NCI-H526 treated with DMSO at 0.1 percent for 48 hours (cell line): ENCODE measurements around the gene GUCY2C.
A peak's percentile ranks its signal among the peaks of the same experiment; 100 is the strongest.

Source experiments
- DNase-seq: peaks from one replicate; lab custom pipeline; 2025; lab: John Stamatoyannopoulos, UW

The GUCY2C gene

GRCh38 chr12:14681625-14682024 is 14.8 kb downstream of the GUCY2C start:
- no peak for DNase-seq

DNA sequence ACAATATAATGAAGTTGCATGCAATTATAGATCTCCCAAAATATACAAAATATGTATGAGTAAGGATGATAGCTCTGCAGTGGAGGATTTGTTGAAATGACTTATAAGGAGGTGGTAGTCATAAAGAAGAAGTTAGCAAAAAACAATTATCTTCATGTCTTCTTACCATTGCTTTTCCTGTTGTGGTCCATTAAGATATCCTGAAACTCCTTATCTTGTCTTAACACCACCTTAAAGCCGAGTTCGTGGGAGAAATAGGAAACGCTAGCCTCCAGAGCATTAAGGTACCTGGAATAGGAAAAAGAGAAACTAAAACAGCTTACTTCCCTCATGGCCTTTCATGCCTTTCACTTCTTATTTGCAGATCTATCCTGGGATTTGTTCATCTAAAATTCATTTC is 15.2 kb downstream of the GUCY2C start:
- no peak for DNase-seq

GRCh38 chr12:14678547-14679150 is 17.8 kb downstream of the GUCY2C start:
- no peak for DNase-seq

DNA sequence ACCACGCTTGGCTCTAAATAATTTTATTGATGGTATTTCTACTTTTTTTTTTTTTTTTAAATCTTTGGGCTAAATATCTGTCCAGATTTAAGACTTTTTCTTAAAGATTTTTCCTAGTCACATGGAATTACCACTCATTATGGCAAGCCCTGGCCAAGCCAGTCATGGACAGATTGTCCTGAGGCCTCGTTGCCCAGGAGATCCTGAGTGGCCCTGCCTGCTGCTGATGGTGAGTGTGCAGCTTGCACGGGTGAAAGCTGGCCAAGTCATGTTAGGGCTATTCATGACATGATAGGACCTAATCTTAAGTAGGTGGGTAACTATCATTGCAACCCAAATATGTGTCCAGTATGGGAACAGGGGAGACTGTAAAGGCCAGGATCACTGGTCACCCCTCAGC is 27.8 kb downstream of the GUCY2C start:
- no peak for DNase-seq

DNA sequence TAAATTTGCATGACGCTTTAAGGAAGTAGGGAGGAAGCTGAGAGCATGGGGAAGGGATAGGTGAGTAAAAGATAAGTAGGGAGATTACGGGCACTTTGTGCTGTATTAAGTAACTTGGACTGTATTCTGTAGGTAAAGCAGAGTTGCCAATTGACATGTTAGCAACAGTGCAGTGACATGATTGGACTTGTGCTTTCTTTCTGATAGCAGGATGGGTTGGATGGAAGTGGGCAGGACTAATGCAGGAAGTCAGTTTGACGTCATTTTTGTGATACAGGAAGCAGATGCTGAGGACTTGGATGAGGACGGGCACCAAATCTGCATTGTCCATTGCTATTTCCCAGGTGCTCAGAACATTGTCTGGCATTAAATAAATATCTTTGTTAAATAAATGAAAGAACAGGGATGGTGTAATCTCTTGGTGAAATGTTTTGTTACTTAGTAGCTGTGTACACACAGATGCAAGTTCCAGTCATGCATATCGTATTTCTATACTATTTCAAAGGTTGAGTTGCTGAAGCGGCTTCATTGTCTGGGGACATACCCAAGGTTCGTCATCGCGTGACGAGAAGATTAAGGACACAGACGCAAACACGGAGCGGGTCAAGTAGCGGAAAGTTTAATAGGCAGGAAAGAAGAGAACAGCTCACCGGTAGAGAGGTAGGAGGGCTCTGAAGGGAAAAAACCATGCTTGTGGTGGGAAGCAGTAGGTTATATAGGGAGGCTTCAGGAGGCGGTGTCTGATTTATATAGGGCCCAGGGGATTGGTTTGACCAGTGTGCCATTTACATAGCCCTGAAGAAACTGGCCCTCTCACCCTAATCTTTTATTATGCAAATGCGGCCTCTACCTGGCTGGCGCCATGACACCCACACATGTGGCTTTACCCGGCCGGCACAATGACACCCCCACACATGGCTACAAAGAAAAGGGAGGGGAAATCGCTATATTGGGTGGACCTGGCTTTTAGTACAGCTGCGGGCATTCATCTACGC is 30.7 kb downstream of the GUCY2C start:
- no peak for DNase-seq

GRCh38 chr12:14664434-14665023 is 31.9 kb downstream of the GUCY2C start:
- DNase-seq: peak; percentile 70

DNA sequence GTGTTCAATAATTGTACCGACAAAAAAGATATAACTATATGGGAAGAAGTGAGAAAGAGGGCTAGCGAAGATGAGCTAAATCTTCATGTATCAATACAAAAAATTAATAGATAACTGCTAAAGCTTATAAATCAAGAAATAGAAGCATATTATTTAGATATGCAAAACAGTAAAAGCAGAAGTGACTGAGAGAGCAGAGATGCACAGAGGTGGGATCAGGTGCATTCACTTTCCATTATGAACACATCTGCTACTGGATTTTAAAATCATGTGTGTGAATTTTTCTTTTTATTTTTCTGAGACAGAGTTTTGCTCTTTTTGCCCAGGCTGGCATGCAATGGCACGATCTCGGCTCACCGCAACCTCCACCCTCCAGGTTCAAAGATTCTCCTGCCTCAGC is 33.4 kb downstream of the GUCY2C start:
- peak; percentile 26 for DNase-seq

DNA sequence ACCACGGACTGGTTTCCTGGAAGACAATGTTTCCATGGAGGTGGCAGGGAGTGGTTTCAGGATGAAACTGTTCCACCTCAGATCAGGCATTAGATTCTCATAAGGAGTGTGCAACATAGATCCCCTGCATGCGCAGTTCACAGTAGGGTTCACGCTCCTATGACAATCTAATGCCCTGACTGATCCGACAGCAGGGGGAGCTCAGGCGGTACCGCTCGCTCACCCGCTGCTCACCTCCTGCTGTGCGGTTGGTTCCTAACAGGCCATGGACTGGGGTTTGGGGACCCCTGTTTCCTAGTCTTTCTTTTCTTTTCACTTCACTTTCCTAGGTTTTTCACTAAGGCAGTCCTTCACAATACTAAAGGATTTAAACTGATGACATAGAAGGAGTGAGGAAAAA is 39.6 kb downstream of the GUCY2C start:
- DNase-seq: no peak

- DNase-seq: no peak
These were observed 41.1 kb downstream of the GUCY2C start for GRCh38 chr12:14655284-14655683.

DNA sequence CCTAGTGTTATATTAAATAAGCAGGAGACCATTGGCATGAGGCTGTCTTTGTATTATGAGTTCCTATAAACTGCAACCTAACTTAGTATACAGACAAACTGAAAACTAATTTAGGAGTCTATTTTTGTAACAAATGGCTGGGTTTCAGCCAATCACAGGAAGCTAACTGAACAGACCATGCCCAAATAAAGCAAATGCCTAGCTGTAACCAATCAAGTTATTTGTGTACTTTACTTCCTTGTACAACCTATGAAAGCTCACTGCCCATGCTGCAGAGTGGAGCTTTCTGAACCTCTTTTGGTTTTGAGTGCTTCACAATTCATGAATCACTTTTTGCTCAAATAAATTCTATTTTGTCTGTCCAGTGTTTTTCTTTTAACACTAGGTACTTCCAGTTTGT is 41.6 kb downstream of the GUCY2C start:
- no peak for DNase-seq

DNA sequence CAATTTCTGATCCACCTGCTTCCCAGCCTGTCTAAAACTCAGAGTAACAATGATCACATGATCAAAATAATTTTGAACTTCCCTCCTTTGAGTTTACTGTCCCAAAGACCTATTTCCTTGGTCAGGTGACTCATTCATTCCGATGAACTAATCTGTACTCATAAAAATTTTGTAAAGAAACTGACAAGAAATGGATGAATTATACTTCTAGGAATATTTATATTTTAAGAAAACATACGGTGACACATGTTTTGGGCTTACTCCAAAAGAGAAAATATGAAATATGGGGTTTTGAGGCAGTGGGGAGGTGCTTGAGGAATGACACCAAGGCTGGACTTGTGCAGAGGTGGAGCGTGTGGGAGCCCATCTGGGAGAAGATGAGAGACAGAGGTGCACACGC is 42.0 kb downstream of the GUCY2C start:
- no peak for DNase-seq

GRCh38 chr12:14652483-14652882 is 43.9 kb downstream of the GUCY2C start:
- DNase-seq: no peak

GRCh38 chr12:14651371-14651770 is 45.0 kb downstream of the GUCY2C start:
- DNase-seq: no peak

DNA sequence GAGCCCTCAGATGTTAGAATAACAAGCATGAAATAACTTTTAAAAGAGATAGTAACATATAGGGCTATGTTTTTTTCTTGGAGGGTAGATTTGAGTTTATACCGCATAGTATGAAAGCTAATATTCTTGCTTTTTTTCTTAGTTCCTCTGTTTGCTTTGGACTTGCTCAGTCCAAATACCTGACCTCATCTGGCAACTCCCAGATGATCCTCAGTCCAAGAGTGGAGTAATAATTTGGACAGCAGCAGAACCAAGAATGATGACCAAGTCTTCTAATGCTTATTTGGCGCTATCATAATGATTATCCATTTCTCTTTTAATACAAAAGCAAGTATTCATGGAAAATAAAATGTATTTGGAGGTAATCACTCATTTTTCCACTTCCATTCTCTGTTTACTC is 45.6 kb downstream of the GUCY2C start:
- no peak for DNase-seq

- no peak for DNase-seq
These were observed 49.2 kb downstream of the GUCY2C start for GRCh38 chr12:14647028-14647750.

GRCh38 chr12:14643251-14643650 is 53.1 kb downstream of the GUCY2C start:
- DNase-seq: no peak

- no peak for DNase-seq
These were observed 58.3 kb downstream of the GUCY2C start for GRCh38 chr12:14638066-14638465.

DNA sequence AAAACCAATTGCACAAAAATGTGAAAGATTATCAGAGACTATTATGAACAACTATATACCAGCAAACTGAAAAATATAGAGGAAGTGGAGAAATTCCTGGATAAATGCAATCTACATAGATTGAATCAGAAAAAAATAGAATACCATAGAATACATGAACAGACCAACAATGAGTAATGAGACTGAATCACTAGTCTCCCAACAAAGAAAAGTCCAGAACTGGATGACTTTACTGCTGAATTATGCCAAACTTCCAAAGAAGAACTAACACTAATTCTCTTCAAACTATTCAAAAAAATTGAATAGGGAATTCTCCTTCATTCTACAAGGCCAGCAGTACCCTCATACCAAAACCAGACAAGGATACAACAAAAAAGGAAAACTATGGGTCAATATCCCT is 60.6 kb downstream of the GUCY2C start:
- no peak for DNase-seq

GRCh38 chr12:14630793-14631192 is 65.6 kb downstream of the GUCY2C start:
- no peak for DNase-seq

DNA sequence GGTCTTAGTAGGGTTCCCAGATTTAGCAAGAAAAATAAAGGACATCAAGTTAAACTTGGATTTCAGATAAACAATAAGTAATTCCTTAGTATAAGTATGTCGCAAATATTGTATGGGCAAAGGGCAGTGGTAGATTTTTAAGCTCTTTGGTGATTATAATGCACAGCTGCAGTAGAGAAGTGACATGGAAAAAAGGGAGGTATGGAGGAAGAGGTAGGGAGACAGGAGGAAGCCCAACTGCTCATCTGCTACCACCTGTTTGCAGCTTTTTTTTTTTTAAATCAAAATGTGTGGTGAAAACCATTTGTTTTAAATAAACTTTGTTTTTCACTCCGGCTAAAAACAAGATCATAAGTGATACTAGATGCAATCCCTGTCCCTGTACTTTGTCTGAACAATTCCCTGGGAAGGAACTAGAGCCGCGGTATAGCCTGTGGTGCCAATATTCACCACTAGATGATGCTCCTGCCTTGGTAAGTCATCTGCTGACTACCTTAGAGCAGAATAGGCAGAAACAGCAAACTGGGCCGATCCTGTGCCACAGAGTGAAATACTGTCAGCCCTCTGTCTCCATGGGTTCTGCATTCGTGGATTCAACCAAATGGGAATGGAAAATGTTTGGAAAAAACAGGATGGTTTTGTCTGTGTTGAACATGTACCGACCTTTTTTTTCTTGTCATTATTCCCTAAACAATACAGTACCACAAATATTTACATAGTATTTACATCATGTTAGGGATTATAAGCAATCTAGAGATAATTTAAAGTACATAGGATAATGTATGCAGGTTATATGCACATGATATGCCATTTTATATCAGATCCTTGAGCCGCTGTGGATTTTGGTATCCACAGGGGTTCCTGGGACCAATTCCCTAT is 66.3 kb downstream of the GUCY2C start:
- DNase-seq: peak; percentile 88

GRCh38 chr12:14628771-14629170 is 67.6 kb downstream of the GUCY2C start:
- no peak for DNase-seq
